Sciatic nerve (tissue), 1 donor: ENCODE results near the gene P2RY8. TPM values are rescaled to one million over a fixed set of nuclear protein-coding genes. Genes with fewer than 3 reads are reported as not detected.

ENCODE experiments used
- total RNA-seq: library from RNA; stranded (reverse); fragmentation: NEBNext Ultra II Directional; extraction: Animal tissue kit (Norgen Biotek cat#: 25700); gene quantifications from one replicate; pipeline ENCODE4 v1.2.1, GENCODE V29; 2021
- donor health status: DM: no; HTN: no; CAD: no.

The P2RY8 gene
- total RNA-seq, 1 donor from 2014 or later: 2.5 TPM

Other genes with a start within 250 kb of the P2RY8 start
- 17.5 TPM for gene IL3RA, start 200.4 kb downstream of the P2RY8 start, total RNA-seq
- 167 TPM for gene SLC25A6, start 145.1 kb downstream of the P2RY8 start, total RNA-seq
- gene ASMTL, start 84.3 kb downstream of the P2RY8 start, total RNA-seq: 35.0 TPM
- gene AKAP17A, start 54.4 kb upstream of the P2RY8 start, total RNA-seq: 48.5 TPM
- gene ASMT, start 77.9 kb upstream of the P2RY8 start, total RNA-seq: 0.89 TPM